Heart right ventricle (tissue), 16 donors: ENCODE data around the gene MAPK11. TPM values are rescaled to one million over a fixed set of nuclear protein-coding genes. Genes with fewer than 3 reads are reported as not detected.

Experiments used
- ATAC-seq, 8 donors: fragments of 200-7000 bp; cut with Tn5 transposase; one replicate each; pipeline ENCODE4 v1.9.1; 2020; ENCODE audit warnings: mild to moderate bottlenecking in 8 of 8, moderate library complexity in 8 of 8, moderate number of reproducible peaks in 1 of 8
- DNase-seq, 2 donors: peaks; one replicate each; pipeline ENCODE4 v3.0.0-alpha.2; 2020
- H3K27ac ChIP-seq, 10 donors: fragments of 200-600 bp; sonication (generic) in 2 of 10; one replicate each; pipeline versions ENCODE4 v1.5.0 to v1.8.0; 2020 to 2022; ENCODE audit warnings: mild to moderate bottlenecking in 3 of 10
- H3K27me3 ChIP-seq, 7 donors: fragments of 200-600 bp; one replicate each; pipeline ENCODE4 v1.8.0; 2021 to 2022; ENCODE audit warnings: mild to moderate bottlenecking in 2 of 7
- H3K36me3 ChIP-seq, 9 donors: fragments of 200-600 bp; sonication (generic) in 1 of 9; one replicate each; pipeline versions ENCODE4 v1.5.0 to v1.8.0; 2020 to 2022; ENCODE audit warnings: mild to moderate bottlenecking in 2 of 9
- H3K4me1 ChIP-seq, 9 donors: fragments of 200-600 bp; sonication (generic) in 1 of 9; one replicate each; pipeline versions ENCODE4 v1.5.0 to v1.8.0; 2020 to 2022; ENCODE audit warnings: mild to moderate bottlenecking in 4 of 9
- H3K4me3 ChIP-seq, 10 donors: fragments of 200-600 bp; sonication (generic) in 2 of 10; one replicate each; pipeline versions ENCODE4 v1.5.0 to v1.8.0; 2020 to 2022; ENCODE audit warnings: mild to moderate bottlenecking in 7 of 10, moderate library complexity in 2 of 10
- H3K9me3 ChIP-seq, 11 donors: fragments of 200-600 bp in 10 of 11; sonication (generic) in 2 of 11; one replicate each; pipeline versions ENCODE4 v1.5.0 to v1.8.0; 2013 to 2022; ENCODE audit warnings: mild to moderate bottlenecking in 2 of 11, control low read depth in 1 of 11, moderate library complexity in 1 of 11
- WGBS, 2 donors: extraction: QIAGEN DNeasy Blood & Tissue Kit; methylation state at CpG; one replicate each; pipeline ENCODE4 v1.1.7; 2013; ENCODE audit warnings: inconsistent platforms in 1 of 2; 5-methylcytosine and 5-hydroxymethylcytosine counted together
- intact Hi-C, 10 donors: fragments of 100-400 bp; cut with DNase I; formaldehyde crosslinking; loops; one replicate each; pipeline versions ENCODE4 v1.11.1 to v1.14.2; 2022
- polyA plus RNA-seq, 2 donors: library from polyadenylated mRNA; stranded (reverse); fragments of 200-250 nt; gene quantifications; one replicate each; pipeline ENCODE4 v1.2.3, GENCODE V29; 2013
- total RNA-seq, 10 donors: library from RNA; stranded (reverse); fragmentation: NEBNext Ultra II Directional in 3 of 10; extraction: Animal tissue kit (Norgen Biotek cat#: 25700) in 3 of 10; gene quantifications; one replicate each; pipeline versions ENCODE4 v1.2.1 to v1.2.4, GENCODE V29; 2021 to 2023
- TF ChIP-seq, protein P1 (sequence below), 9 donors: fragments of 200-600 bp; sonication (generic) in 2 of 9; IDR thresholded peaks; one replicate each; pipeline versions ENCODE4 v1.5.0 to v1.8.0; 2021 to 2022; ENCODE audit warnings: antibody characterized with exemption in 9 of 9, mild to moderate bottlenecking in 5 of 9, moderate library complexity in 1 of 9
- donor health status: Arrhythmogenic right ventricular cardiomyopathy.
- donor health status: ischemic (EF 13 %, LVEDD 7.1; RV severe dilation, severe dysfunction).
- donor health status: healthy with polysubstance abuse.
- donor health status: DM: no; HTN: yes; CAD: no.
- donor health status: DM: no; HTN: no; CAD: no.
- donor health status: ischemic (EF 25% LVEDD 6.9; RV normal size, moderate dysfunction).
- donor health status: ischemic (EF 25% LVEDD 5.7; RV mildly dilated, moderate dysfunction).
- donor health status: healthy.
- donor health status: DM: yes; HTN: yes; CAD: no.
- donor health status: Ischemic cardiomyopathy.
- donor health status: ischemic (EF 35%, LVEDD 5.7; RV mildly dilated, moderate dysfunction).
- donor health status: nonischemic (EF 11% LVEDD 7.7; RV severe dilation, severe dysfunction).
- donor health status: DM: yes; HTN: yes; CAD: no.
- donor health status: PGD.
- donor health status: ischemic (EF 29% LVEDD 5.4; RV normal size, mild dysfunction).
- donor health status: nonischemic (EF 23%, LVEDD 6.1; RV moderate dilation, normal function).

Gene MAPK11
- total and polyA plus RNA-seq, 12 donors = 4.3 to 18.0 (median 7.2) TPM

- DNase-seq (no peak), ATAC-seq (peak in 4 of 8 donors; percentile 1 to 10 (median 1))
- Histone ChIP-seq H3K4me1 (peaks cover 10 to 45% (median 28%) of the 10 kb centered on the region in 9 donors), H3K27ac (peak overlapping the region; percentile 19 to 85 (median 72)), H3K36me3 (peaks cover 0 to 40% (median 0%) of the 10 kb centered on the region in 9 donors), H3K4me3 (peak overlapping the region; percentile 52 to 94 (median 77)), H3K27me3 (no peaks in the 10 kb centered on the region), H3K9me3 (no peaks in the 10 kb centered on the region)
- TF ChIP-seq, protein P1, sequence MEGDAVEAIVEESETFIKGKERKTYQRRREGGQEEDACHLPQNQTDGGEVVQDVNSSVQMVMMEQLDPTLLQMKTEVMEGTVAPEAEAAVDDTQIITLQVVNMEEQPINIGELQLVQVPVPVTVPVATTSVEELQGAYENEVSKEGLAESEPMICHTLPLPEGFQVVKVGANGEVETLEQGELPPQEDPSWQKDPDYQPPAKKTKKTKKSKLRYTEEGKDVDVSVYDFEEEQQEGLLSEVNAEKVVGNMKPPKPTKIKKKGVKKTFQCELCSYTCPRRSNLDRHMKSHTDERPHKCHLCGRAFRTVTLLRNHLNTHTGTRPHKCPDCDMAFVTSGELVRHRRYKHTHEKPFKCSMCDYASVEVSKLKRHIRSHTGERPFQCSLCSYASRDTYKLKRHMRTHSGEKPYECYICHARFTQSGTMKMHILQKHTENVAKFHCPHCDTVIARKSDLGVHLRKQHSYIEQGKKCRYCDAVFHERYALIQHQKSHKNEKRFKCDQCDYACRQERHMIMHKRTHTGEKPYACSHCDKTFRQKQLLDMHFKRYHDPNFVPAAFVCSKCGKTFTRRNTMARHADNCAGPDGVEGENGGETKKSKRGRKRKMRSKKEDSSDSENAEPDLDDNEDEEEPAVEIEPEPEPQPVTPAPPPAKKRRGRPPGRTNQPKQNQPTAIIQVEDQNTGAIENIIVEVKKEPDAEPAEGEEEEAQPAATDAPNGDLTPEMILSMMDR (IDR thresholded peaks at IDR 0.05) = no peak
- intact Hi-C loops = loop anchor here in 8 of 10 donors (2.0 to 5.0 kb wide), 5 partner anchors 76 to 246 kb away; partner anchors contain the start of genes PPP6R2 (in 4 of the 8) and DENND6B (in 3 of the 8)
- WGBS, 2 donors = 13 to 15% methylated on average over 36 of the region's 36 CpGs
Observed at GRCh38 chr22:50251477-50252081, 18.6 kb downstream of the MAPK11 start.

- no peaks in the 10 kb centered on the region for H3K27me3 ChIP-seq
- intact Hi-C loops = loop anchor here in 7 of 10 donors (5.0 kb wide), 4 partner anchors 76 to 246 kb away; partner anchors contain the start of genes DENND6B (in 3 of the 7) and PPP6R2 (in 2 of the 7)
- H3K36me3 ChIP-seq = peaks cover 0 to 41% (median 0%) of the 10 kb centered on the region in 9 donors
- ATAC-seq (peak; percentile 64 to 86 (median 74)), DNase-seq (peak; percentile 69 to 85)
- H3K27ac ChIP-seq = peak within 1 kb of the TSS; percentile 19 to 85 (median 72)
- no peaks in the 10 kb centered on the region for H3K9me3 ChIP-seq
- peaks cover 13 to 48% (median 33%) of the 10 kb centered on the region in 9 donors for H3K4me1 ChIP-seq
- peak within 1 kb of the TSS; percentile 52 to 94 (median 77) for H3K4me3 ChIP-seq
- 1 to 2% methylated on average over 70 to 81 of the region's 81 CpGs for WGBS, 2 donors
- TF ChIP-seq, protein P1 (IDR thresholded peaks at IDR 0.05) = no peak
Observed at GRCh38 chr22:50250555-50251476, 19.4 kb downstream of the MAPK11 start, which contains the start of gene HDAC10. Gene HDAC10, minus strand, starts transcription at chr22:50251265. Its CDS starts 233 bp downstream, at chr22:50251032.

DNA sequence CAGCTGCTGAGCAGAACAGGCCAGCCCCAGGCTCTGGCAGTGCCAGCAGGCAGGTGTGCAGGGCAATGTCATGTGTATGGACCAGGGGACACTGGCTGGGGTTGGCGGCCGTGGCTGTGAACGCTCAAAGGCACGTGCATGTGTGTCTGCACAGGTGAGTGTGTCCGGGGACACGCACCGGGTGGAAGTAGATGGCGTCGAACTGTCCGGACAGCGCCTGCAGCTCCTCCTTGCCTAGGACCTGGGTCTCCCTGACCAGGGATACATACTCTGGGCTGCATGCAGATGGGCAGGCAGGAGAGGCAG, 20.0 kb downstream of the MAPK11 start:
- ATAC-seq (no peak), DNase-seq (no peak)
- H3K36me3 ChIP-seq = peaks cover 0 to 36% (median 0%) of the 10 kb centered on the region in 9 donors
- H3K27ac ChIP-seq = peak overlapping the region in 4 of 10 donors; percentile 72 to 85 (median 83)
- no peaks in the 10 kb centered on the region for H3K9me3 ChIP-seq
- TF ChIP-seq, protein P1 (IDR thresholded peaks at IDR 0.05) = no peak
- intact Hi-C loops = loop anchor here in 7 of 10 donors (5.0 kb wide), 4 partner anchors 77 to 247 kb away; partner anchors contain the start of genes DENND6B (in 3 of the 7) and PPP6R2 (in 2 of the 7)
- 83 to 85% methylated on average over 11 of the region's 11 CpGs for WGBS, 2 donors
- peak overlapping the region in 9 of 10 donors; percentile 65 to 94 (median 79) for H3K4me3 ChIP-seq
- peaks cover 16 to 54% (median 39%) of the 10 kb centered on the region in 9 donors for H3K4me1 ChIP-seq
- H3K27me3 ChIP-seq = no peaks in the 10 kb centered on the region
